Liver (tissue), 3 donors: Measurements from ENCODE around the gene CDRT15.

Experiments
- ATF3 ChIP-seq: IDR thresholded peaks from 2 replicates; pipeline ENCODE4 v1.6.1; 2016; ENCODE audit warnings: antibody characterized with exemption
- CTCF ChIP-seq: fragments of 150-350 bp; IDR thresholded peaks from 2 replicates; pipeline ENCODE4 v1.5.1; 2017; ENCODE audit warnings: improper control_type of control experiment, low read depth, low read length; ENCODE audit not compliant: missing input control
- FOXA1 ChIP-seq: IDR thresholded peaks from 2 replicates; pipeline ENCODE4 v1.6.1; 2016; ENCODE audit warnings: antibody characterized with exemption
- HNF4G ChIP-seq: IDR thresholded peaks from 2 replicates; pipeline ENCODE4 v1.6.1; 2016; ENCODE audit warnings: antibody characterized with exemption
- JUND ChIP-seq, 2 donors: IDR thresholded peaks; 2 replicates each; pipeline ENCODE4 v1.6.1; 2016; ENCODE audit warnings: antibody characterized with exemption in 2 of 2
- RAD21 ChIP-seq, 2 donors: IDR thresholded peaks; 2 replicates each; pipeline ENCODE4 v1.6.1; 2016; ENCODE audit warnings: antibody characterized with exemption in 2 of 2, mild to moderate bottlenecking in 2 of 2
- SP1 ChIP-seq: IDR thresholded peaks from 2 replicates; pipeline ENCODE4 v1.6.1; 2018; ENCODE audit warnings: antibody characterized with exemption, mild to moderate bottlenecking
- ZBTB33 ChIP-seq: IDR thresholded peaks from 2 replicates; pipeline ENCODE4 v1.6.1; 2016; ENCODE audit warnings: antibody characterized with exemption
- donor health status: healthy.
- donor health status: healthy.

- TF ChIP-seq JUND (IDR thresholded peaks at IDR 0.05) (no peak), CTCF (no peak), RAD21 (IDR thresholded peaks at IDR 0.05) (no peak), SP1 (no peak), HNF4G (no peak), FOXA1 (no peak), ZBTB33 (no peak), ATF3 (no peak)
These were observed 22.4 kb downstream of the CDRT15 start for GRCh38 chr17:14214271-14214670.
